HL-60 (cell line): ENCODE results near the gene ZNF768.

Source experiments
- DNase-seq, 2 experiments: peaks; one replicate each; pipeline ENCODE4 v3.0.0-alpha.2; 2010 to 2020; ENCODE audit warnings: low read depth in 1 of 2, low spot score in 1 of 2
- H3K27ac ChIP-seq: fragments of 250-450 bp; sonication (Bioruptor Pico); replicated peaks from 2 replicates; pipeline ENCODE4 v1.5.1; 2020; ENCODE audit warnings: mild to moderate bottlenecking, moderate library complexity
- H3K27me3 ChIP-seq: fragments of 250-450 bp; sonication (Bioruptor Pico); 2 replicates; pipeline ENCODE4 v1.5.1; 2021; ENCODE audit warnings: mild to moderate bottlenecking, moderate library complexity; ENCODE audit not compliant: insufficient read depth, poor library complexity, severe bottlenecking
- H3K4me3 ChIP-seq: replicated peaks from 2 replicates; pipeline ENCODE4 v1.5.1; 2011; ENCODE audit warnings: mild to moderate bottlenecking, control low read depth, low read length; ENCODE audit not compliant: insufficient read depth
- CTCF ChIP-seq: IDR thresholded peaks from one replicate; pipeline ENCODE4 v1.5.1; 2011; ENCODE audit warnings: low read length, control low read depth, inconsistent platforms; ENCODE audit not compliant: insufficient read depth
- GABPA ChIP-seq: IDR thresholded peaks from 2 replicates; pipeline ENCODE4 v1.6.1; 2012; ENCODE audit warnings: low read depth
- POLR2AphosphoS5 ChIP-seq: IDR thresholded peaks from 2 replicates; pipeline ENCODE4 v1.6.1; 2012; ENCODE audit warnings: low read depth
- SPI1 ChIP-seq: IDR thresholded peaks from 2 replicates; pipeline ENCODE4 v1.6.1; 2012; ENCODE audit warnings: low read depth, mild to moderate bottlenecking, borderline replicate concordance
- TF ChIP-seq, protein P1 (sequence below): IDR thresholded peaks from 2 replicates; pipeline ENCODE4 v1.6.1; 2012; ENCODE audit warnings: low read depth; ENCODE audit not compliant: insufficient replicate concordance

ZNF768 gene

DNA sequence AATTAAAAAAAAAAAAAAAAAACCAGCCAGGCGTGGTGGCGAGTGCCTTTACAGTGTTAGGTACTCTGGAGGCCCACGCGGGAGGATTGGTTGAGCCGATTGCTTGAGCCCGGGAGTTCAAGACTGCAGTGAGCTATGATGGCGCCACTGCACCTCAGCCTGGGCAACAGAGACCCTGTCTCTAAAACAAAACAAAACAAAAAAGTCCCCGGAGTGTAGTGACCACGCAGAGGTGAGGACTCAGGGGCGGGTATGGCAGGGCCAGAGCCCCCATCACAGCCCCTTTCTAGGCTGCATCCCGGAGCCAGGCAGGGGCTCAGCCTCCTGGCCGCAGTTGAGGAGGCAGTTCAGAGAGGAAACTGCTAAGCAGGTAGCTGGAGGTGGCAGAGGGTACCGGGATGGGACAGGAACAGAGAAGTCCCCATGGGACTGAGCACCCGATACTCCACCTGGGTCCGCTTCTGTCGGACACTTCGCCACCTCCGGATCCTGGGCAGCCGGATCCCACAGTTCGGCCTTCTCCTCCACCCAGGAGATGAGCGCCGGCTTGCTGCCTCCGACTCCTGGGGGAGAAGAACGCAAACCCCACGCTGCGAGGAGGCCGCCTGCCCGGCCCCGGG, 7.5 kb upstream of the ZNF768 start:
- Histone ChIP-seq H3K4me3 (peak overlapping the region; percentile 56), H3K27me3 (no peaks in the 10 kb centered on the region), H3K27ac (peak overlapping the region; percentile 95)
- TF ChIP-seq SPI1 (no peak), POLR2AphosphoS5 (no peak), GABPA (no peak), CTCF (no peak)
- TF ChIP-seq, protein P1, sequence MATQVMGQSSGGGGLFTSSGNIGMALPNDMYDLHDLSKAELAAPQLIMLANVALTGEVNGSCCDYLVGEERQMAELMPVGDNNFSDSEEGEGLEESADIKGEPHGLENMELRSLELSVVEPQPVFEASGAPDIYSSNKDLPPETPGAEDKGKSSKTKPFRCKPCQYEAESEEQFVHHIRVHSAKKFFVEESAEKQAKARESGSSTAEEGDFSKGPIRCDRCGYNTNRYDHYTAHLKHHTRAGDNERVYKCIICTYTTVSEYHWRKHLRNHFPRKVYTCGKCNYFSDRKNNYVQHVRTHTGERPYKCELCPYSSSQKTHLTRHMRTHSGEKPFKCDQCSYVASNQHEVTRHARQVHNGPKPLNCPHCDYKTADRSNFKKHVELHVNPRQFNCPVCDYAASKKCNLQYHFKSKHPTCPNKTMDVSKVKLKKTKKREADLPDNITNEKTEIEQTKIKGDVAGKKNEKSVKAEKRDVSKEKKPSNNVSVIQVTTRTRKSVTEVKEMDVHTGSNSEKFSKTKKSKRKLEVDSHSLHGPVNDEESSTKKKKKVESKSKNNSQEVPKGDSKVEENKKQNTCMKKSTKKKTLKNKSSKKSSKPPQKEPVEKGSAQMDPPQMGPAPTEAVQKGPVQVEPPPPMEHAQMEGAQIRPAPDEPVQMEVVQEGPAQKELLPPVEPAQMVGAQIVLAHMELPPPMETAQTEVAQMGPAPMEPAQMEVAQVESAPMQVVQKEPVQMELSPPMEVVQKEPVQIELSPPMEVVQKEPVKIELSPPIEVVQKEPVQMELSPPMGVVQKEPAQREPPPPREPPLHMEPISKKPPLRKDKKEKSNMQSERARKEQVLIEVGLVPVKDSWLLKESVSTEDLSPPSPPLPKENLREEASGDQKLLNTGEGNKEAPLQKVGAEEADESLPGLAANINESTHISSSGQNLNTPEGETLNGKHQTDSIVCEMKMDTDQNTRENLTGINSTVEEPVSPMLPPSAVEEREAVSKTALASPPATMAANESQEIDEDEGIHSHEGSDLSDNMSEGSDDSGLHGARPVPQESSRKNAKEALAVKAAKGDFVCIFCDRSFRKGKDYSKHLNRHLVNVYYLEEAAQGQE, result no peak
- DNase-seq, result peak in 1 of 2 experiments; percentile 36

DNA sequence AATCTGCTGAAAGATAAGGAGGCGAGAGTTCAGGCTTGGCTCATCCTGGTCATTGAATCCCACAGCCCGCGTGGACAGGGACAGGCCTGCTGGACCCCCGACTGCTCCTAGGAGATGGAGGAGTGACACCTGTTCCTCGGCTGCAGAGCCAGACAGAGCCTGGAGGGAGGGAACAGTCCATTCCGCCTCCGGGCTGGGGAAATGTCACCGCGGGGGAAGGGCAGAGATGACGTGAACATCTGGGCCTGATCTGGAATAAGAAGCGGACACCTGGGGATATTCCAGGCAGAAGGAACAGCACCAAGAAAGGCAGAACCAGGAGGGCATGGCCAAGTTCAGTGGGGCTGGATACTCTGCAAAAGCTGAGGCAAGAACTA, 6.8 kb upstream of the ZNF768 start:
- no peak for DNase-seq
- Histone ChIP-seq H3K27me3 (no peaks in the 10 kb centered on the region), H3K27ac (no peak overlapping the region), H3K4me3 (no peak overlapping the region)
- TF ChIP-seq GABPA (no peak), SPI1 (no peak), CTCF (no peak)
- TF ChIP-seq, protein P1, result no peak

- no peak overlapping the region for H3K27ac ChIP-seq
- H3K27me3 ChIP-seq, result no peaks in the 10 kb centered on the region
- H3K4me3 ChIP-seq, result no peak overlapping the region
- no peak for DNase-seq
- no peak for TF ChIP-seq POLR2AphosphoS5
- TF ChIP-seq, protein P1, result no peak
- no peak for TF ChIP-seq SPI1
- TF ChIP-seq CTCF, result no peak
- TF ChIP-seq GABPA, result no peak
Observed at GRCh38 chr16:30532285-30533145, 6.1 kb upstream of the ZNF768 start.
